Measurements from ENCODE around the gene ZDHHC16.
"Not testable (repeated sequence)": the region's sequence is repeated elsewhere in the genome, so short reads cannot be mapped to it uniquely, and the experiment has no call there.

ZDHHC16 gene

DNA sequence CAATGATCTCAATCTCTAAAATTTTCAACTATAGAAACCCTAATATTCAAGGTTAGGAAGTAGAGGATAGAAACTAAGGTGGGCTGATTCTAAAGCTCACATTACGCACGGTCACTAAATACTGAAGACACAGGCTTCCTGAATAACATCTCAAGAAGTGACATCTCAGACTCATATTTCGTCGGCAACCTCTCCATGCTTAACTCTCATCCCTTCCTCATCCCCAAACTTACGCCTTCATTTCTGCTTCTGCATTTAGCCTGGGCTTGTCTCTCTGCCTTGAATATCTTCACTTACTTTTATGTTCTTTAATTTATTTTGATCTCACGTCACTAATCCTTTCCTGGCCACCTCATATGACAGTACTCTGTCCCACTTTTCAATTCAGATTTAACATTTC lies 10.8 kb upstream of the ZDHHC16 start:
- no peak for DNase-seq

DNA sequence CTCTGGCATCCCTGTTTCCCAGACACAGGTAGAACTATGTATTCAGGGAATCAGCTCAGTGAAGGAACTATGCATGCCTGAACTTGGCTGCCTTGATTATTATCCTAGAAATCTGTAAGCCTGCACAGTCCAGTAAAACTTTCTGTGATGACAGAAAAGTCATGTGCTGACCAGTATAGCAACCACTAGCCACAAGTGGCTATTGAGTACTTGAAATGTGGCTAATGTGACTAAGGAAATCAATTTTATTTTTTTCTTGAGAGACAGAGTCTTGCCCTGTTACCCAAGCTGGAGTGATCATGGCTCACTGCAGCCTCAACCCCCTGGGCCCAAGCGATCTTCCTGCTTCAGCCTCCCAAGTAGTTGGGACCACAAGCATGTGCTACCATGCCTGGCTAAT lies 3.7 kb upstream of the ZDHHC16 start:
- no peak for DNase-seq

DNA sequence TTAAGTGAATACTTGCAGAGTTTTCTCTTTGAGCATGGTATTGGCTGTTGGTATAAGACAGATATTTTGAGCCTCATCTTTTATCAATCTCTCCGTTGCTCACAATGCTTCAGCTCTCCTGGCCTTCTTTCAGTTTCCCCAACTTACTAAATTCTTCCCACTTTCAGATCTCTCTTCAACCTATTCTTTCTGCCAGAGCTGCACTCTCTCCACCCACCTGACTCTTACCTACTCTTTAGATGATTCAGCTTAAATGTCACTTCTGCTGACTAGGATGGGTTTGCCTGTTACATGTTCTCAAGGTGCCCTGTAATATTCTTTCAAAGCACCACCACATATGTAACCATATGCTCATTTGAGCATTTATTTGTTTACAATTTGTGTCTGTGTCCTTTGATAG lies 1.8 kb upstream of the ZDHHC16 start:
- no peak for DNase-seq

DNA sequence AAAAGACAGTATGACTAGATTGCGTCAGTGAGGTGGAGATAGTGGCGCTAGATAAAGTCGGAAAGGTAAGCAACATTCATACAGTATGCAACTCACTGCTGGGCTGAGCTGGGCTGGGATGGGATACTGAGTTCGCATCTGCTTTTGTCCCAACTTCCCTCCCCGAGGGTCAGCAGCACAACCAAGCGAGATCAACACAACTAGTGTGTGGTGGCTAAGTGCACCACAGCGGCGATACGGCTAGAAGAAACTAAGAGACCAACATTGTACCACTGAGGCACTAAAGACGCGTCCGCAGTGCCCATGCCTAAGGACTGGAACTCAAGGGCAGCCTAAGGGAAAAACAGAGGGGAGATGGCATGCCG lies 636 bp upstream of the ZDHHC16 start:
- DNase-seq: no peak

- no peak for DNase-seq
Observed at GRCh38 chr10:97450828-97451227, 4.9 kb downstream of the ZDHHC16 start.

GRCh38 chr10:97451605-97452004 lies 5.6 kb downstream of the ZDHHC16 start:
- no peak for DNase-seq

DNA sequence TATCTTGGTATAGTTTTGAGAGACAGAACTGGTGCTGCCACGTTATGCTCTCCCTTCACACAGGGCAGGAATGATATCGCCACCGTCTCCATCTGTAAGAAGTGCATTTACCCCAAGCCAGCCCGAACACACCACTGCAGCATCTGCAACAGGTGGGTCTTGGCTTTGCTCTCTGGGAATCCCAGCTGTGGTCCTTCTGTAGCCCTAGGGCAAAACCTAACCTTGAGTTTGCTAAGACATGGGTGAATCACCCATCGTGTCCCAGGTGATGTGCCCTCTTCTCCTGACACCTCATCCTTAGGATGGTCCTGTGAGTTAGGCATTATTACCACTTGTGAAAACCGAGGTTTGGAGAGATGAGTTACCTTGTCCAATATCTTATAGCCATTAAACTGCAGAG lies 6.4 kb downstream of the ZDHHC16 start:
- DNase-seq: no peak

- no peak for DNase-seq
Observed at GRCh38 chr10:97454330-97455036, 8.5 kb downstream of the ZDHHC16 start.

DNA sequence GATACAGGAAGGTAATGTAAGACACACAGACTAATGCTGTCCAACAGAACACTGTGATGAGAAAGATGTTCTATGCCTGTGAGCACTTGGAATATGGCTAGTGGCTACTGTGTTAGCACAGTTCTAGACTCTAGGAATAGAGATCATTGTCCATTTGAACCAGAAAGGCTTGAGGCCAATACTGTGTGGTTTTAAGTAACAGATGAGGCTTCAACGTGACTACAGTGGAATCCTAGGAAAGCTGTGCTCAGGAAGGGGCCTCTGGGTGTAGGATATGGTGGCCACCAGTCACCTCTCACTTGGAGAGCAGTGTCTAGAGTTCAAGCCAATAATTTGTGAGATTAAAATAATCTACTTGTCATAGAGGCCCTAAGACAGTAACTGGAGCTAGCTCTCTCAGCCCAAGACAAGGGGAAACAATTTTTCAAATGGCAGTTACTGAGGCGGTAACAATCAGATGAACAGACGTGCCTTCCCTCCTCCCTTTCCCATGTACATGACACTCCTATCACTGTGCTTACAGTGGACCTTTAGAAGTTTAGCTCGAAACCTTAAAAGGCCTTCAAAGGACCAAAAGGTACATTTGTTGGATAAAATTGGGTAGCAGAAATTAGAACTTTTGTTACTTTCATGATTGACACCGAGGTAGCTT lies 10.2 kb downstream of the ZDHHC16 start:
- no peak for DNase-seq

- no peak for DNase-seq
Observed at GRCh38 chr10:97456686-97457065, 10.7 kb downstream of the ZDHHC16 start.

GRCh38 chr10:97459111-97459510 lies 13.1 kb downstream of the ZDHHC16 start:
- no peak for DNase-seq

DNA sequence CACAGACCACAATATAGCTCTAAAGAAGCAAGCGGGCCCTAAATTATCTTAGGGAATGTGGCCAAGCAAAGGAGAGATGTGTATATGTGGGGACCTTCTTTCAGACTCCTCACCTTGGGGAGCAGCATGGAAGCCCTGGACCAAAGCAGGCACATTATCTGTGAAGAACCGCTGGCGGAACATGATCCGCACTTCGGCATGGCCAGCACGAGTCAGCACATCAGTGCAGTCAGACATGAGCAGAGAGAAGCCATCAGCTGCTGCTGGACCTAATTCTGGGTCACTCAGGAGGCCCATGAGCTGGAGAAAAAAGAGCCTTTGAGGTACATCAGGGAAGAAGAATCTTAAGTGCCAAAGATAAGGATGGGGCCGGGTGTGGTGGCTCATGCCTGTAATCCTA lies 14.0 kb downstream of the ZDHHC16 start:
- no peak for DNase-seq

GRCh38 chr10:97462309-97462708 lies 16.3 kb downstream of the ZDHHC16 start:
- DNase-seq: no peak

GRCh38 chr10:97463363-97464132 lies 17.6 kb downstream of the ZDHHC16 start:
- no peak for DNase-seq

DNA sequence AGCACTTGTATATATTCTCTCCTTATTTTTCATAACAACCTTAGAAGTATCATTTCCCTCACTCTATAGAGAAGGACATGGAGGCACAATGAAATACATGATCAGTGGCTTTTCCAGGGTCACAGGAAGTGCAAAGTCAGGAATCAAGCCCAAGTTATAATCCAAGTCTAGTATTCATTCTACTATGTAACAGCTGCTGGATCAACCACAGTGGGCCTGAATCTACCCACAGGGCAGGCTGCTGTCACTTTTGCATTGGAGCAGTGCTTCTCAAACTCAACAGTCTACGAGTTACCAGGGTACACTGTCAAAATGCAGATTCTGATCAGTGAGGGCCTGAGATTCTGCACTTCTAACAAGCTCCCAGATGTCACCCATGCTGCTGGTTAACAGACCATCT lies 18.3 kb downstream of the ZDHHC16 start:
- no peak for DNase-seq

GRCh38 chr10:97465982-97466381 lies 20.0 kb downstream of the ZDHHC16 start:
- no peak for DNase-seq

- DNase-seq: no peak
Observed at GRCh38 chr10:97466755-97467154, 20.8 kb downstream of the ZDHHC16 start.

GRCh38 chr10:97468162-97468561 lies 22.2 kb downstream of the ZDHHC16 start:
- DNase-seq: no peak

DNA sequence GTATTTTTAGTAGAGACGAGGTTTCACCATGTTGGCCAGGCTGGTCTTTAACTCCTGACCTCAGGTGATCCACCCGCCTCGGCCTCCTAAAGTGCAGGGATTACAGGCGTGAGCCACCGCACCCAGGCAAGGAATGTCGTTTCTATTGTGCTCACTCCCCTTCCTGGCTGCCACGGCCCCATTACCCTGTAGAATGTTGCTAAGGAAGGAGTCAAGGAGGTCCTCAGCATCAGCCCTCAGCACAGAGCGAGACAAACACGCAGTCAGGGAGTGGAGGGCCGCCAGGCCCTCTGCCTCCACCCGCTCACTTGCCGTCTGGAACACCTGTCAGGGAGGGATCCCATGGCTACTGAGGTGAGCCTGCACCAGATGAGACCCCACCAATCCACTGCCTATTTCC lies 22.8 kb downstream of the ZDHHC16 start:
- not testable (repeated sequence) for DNase-seq

GRCh38 chr10:97474918-97475317 lies 28.9 kb downstream of the ZDHHC16 start:
- no peak for DNase-seq

- DNase-seq: no peak
Observed at GRCh38 chr10:97475936-97476594, 30.1 kb downstream of the ZDHHC16 start.

- DNase-seq: not testable (repeated sequence)
Observed at GRCh38 chr10:97479410-97479809, 33.4 kb downstream of the ZDHHC16 start.

- DNase-seq: no peak
Observed at GRCh38 chr10:97479939-97480338, 34.0 kb downstream of the ZDHHC16 start.

GRCh38 chr10:97481071-97481470 lies 35.1 kb downstream of the ZDHHC16 start:
- no peak for DNase-seq

Data from cortex of kidney (tissue), 1 donor.